HG03108 (cell line): Measurements from ENCODE around the gene HDAC5.

Experiments
- ATAC-seq: cut with Tn5 transposase; IDR thresholded peaks from one replicate; pipeline ENCODE4 v1.9.1; 2021; ENCODE audit warnings: moderate library complexity; ENCODE audit not compliant: unreplicated experiment

Gene HDAC5

DNA sequence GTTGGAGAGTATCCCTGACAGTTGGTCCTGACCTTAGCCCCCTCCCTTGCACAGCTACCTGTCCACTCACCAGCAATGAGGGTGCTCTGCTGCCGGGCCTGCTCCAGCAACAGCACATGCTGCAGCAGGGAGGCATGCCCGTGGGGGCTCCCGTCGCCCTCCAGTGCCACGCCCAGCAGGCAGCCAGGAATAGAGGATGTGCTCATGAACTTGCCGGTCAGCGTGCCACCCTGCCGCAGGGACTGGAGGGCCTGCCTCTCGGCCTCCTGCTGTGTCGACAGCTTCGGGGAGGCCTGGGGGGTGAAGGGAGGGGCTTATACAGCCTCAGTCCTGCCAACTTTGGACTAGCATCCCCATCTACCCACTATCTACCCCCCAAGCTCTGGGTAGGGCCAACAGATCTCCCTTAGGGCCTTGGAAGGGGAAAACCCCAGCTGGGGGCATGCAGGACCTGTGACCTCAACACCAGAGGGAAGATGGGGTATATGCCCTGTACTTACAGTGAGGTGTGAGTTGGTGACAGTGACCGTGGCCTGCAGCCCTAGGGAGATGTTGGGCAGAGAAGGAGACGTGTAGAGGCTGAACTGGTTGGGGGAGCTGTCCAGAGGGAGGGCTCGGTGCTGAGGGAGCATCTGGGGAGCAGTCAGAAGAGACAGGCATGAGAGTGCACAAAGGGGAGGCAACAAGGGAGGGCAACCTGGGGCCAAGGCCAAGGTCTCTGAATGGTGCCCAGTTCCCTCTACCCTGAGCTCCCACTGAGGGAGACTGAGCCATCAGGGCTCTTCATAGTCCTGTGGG lies 32.0 kb downstream of the HDAC5 start:
- no peak for ATAC-seq

- no peak for ATAC-seq
Measured at GRCh38 chr17:44088254-44088653, 35.2 kb downstream of the HDAC5 start.

- no peak for ATAC-seq
Measured at GRCh38 chr17:44087319-44087718, 36.1 kb downstream of the HDAC5 start.

DNA sequence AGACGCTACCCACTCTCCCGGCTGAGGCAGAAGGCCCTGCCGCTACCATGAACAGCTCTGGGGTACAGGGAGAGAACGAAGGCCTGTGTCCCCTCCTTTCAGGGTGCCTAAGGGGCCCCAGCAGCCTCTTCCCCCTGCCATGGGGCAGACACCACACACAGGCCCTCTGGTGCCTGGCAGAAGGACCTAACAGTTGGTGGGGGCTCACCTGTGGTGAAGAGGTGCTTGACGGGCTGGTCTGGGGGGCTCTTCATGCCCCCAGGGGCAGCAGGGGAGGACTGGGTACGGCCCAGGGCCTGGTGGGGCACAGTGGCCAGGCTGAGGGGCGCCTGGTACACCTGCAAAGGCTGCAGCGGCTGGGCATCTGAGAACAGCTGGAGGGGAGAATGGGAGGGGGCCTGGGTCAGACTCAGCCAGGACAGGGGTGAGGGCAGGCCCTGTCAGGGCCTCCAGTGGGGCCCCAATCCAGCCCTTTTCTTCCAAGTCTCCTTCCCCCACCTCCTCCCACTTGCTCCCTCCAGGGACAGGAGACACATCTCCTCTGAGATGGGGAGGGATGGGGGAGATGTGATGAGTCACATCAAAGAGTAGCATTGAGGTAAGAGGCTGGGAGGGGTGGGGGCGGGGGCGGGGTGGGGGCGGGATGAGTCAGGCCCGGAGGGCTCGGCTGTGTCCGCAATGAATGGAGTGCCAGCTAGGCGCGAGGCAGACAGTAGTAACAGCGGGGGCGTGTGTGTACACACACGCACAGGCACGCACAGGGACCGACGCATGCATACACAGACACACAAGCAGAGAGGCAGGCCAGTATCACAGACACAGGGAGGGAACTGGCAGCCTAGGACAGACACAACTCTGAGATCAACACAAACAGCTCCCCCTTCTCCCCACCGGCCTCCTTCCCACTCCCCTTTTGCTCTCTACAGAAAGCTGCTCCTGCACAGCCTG lies 36.8 kb downstream of the HDAC5 start:
- ATAC-seq = no peak

- ATAC-seq = no peak
Measured at GRCh38 chr17:44085908-44086307, 37.5 kb downstream of the HDAC5 start.

DNA sequence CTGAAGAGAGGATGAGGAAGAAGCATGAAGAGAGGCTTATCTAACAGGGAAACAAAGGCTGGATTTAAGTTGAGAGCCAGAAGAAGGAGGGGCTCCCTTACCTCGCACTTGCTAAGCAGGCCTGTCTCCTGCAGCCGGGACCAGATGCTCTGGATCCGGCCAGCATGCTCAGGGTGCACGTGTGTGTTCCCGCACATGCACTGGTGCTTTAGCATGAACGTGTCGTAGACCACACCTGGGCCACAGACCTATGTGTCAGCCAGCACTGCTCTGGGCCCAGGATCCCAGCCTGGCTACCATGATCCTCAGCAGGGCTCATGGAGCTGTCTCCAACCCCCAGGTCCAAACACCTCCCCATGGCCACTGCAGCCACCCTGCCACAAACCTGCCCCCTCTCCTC lies 38.5 kb downstream of the HDAC5 start:
- no peak for ATAC-seq

GRCh38 chr17:44084131-44084538 lies 39.3 kb downstream of the HDAC5 start:
- ATAC-seq = no peak

- ATAC-seq = no peak
Measured at GRCh38 chr17:44083250-44083849, 40.1 kb downstream of the HDAC5 start.

GRCh38 chr17:44082256-44082927 lies 41.0 kb downstream of the HDAC5 start:
- ATAC-seq = no peak

GRCh38 chr17:44081681-44082080 lies 41.8 kb downstream of the HDAC5 start:
- ATAC-seq = no peak

- no peak for ATAC-seq
Measured at GRCh38 chr17:44079877-44080821, 43.3 kb downstream of the HDAC5 start.

GRCh38 chr17:44078412-44078811 lies 45.0 kb downstream of the HDAC5 start:
- ATAC-seq = no peak

DNA sequence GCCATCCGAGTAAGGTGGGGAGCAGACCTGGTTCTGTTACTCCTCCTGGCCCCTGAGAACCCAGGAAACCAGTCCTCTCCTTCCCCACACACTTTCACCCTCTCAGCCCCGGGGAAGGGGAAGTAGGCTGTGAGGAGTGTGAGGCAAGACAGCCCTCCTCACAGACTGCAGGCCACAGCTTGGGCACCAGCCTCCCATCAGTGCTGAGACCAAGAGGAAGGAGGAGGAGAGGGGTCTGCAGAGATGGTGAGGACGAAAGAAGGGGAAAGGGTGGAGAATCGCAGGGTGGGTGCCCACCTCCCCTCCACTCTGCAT lies 45.9 kb downstream of the HDAC5 start:
- ATAC-seq = no peak

DNA sequence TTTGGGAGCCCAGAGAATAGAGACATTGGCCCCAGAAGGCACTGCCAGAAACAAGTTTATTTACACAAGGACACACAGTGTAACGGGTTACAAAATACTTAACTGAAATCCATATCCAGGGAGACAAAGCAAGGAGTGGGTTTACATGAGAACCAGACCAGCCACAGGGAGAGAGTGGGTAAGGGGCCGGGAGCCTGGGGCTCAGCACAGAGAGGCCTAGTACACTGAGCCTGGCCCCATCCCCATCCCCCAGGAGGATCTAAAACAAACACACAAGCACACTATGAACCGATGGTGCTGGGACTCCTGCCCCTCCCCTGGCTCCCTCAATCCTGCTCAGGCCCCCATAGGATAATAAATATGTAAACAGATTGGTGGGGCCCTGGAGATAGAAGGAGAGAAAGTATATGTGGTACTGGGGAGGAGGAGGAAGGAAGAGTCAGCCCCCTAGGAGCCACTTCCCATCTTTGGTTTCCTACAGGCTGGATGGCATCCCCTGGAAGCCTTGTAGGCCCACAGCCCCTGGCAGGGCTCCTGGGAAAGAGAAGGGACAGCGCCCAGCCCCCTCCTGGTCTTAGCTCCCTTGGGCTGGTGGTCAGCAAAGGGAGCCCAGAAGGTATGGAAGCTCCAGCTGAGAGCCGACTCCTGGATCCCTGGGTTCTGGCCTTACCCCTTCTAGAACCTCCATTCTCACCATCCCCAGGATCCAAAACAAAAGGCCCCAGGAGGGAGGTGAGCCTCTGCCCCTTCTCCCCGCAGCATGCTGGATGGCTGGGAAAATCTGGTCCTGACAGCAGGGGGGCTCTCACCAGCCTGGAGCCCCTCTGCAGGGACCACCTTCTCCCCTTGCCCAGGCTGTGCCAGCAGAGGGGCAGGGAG lies 46.5 kb downstream of the HDAC5 start:
- no peak for ATAC-seq

DNA sequence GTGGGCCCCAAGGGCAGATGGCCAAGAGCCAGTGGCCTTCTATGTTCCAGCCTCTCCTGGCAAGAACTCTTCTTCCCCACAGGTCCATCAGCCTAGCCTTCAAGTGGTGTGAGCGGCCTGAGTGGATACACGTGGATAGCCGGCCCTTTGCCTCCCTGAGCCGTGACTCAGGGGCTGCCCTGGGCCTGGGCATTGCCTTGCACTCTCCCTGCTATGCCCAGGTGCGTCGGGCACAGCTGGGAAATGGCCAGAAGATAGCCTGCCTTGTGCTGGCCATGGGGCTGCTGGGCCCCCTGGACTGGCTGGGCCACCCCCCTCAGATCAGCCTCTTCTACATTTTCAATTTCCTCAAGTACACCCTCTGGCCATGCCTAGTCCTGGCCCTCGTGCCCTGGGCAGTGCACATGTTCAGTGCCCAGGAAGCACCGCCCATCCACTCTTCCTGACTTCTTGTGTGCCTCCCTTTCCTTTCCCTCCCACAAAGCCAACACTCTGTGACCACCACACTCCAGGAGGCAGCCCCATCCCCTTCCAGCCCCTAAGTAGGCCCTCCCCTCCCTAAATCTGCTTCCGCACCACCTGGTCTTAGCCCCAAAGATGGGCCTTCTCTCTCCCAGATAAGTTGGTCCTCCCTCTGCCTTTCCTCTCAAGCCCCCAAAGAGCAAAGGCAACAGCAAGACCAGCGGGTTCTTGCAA lies 47.7 kb downstream of the HDAC5 start:
- ATAC-seq = no peak

- ATAC-seq = no peak
Measured at GRCh38 chr17:44074911-44075285, 48.5 kb downstream of the HDAC5 start.

DNA sequence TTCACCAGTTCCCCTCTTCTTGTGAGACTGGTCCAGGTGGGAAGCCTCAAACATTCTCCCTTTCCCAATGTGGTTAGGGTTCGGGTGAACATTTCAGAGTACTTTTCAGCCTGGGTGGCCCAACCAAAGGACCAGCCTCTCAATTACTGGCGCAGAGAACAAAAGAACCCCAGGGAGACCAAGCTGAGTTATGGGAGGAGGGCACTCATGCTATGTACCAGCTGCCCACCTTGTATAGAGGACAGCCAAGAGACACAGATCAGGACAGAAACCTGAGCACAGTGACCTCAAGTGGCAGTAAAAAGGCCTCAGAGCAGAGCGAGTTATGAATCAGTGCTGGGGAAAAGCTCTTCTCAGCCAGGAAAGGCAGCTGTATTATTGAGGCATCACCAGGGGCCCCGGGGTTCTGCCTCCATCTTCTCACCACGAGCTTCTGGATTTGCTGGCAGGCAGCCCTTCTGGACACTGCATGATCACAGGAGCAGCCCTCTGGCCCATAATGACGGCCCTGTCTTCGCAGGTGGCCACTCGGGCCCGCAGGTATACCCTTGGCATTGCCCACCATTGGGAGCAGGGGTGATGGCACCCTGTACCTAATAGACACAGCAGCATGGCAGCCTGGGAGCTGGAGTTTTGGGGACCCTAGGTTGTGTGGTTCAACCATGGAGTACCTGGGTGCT lies 49.1 kb downstream of the HDAC5 start:
- ATAC-seq = no peak

GRCh38 chr17:44071772-44072171 lies 51.7 kb downstream of the HDAC5 start:
- no peak for ATAC-seq
